Measurements from ENCODE around the gene ABTB2.

ABTB2 gene

DNA sequence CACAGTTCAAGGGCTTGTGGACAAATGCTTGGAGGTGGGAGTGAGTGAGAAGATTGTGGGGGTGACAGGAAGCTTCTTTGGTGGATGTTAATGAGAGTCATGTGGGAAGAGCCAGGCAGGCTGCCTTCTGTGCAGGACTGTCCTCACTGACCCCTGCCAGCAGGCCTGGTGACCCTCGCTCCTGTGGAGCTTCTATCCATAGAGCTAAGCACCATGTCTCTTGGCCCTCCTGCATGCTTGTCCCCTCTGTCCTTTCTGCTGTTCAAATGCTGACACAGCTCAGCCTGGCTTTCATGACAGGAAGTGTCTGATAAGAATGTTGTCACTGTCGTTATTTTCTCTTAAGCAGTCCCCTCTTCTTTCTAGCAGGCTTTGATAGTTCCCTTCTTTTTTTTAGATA lies 214.8 kb downstream of the ABTB2 start:
- no peak for DNase-seq

DNA sequence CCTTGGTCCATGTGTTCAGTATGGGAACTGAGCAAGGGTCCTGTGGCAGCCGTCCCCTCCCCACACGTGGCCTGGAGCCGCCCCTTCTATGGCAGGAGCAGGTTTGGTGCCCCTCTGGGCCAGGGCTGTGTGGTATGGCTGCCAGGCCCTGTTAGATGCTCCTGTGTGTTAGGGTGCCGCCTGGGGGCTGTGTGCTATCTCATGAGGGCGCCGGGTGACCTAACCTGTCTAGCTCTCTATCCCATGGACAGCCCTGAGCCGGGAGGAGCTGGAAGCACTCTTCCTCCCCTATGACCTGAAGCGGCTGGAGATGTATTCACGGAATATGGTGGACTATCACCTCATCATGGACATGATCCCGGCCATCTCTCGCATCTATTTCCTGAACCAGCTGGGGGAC lies 217.7 kb downstream of the ABTB2 start:
- DNase-seq: no peak

DNA sequence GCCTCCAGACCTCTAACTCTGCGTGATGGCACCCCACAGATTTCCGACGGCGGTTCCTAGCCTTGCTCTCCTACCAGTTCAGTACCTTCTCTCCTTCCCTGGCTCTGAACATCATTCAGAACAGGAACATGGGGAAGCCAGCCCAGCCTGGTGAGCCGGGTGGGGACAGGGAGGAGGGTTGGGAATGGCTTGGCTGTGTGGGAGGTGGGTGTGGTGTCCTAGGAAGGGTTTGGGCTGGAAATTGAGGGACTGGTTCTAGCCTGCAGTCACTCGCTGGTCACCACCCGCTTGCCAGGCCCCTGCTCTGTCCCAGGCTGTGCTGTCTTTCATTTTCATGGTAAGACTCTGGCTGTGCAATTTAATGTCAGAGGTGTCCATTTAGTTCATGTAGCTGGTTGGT lies 218.5 kb downstream of the ABTB2 start:
- DNase-seq: no peak

DNA sequence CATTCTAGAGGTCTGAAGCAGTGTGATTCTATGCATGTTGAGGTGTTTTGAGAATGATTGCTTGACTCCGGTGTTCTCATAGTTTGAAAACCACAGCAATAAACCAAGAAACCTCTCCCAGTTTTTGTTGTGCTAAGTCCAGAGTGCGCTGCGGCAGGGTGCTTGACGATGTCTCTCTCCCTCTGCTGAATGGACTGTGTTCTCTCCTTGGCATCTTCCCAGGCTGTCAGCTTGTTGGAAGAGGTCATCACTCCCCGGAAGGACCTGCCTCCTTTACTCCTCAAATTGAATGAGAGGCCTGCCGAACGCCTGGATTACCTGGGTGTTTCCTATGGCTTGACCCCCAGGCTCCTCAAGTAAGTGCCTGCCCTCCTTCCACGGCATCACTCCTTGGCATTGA lies 221.4 kb downstream of the ABTB2 start:
- DNase-seq: no peak

DNA sequence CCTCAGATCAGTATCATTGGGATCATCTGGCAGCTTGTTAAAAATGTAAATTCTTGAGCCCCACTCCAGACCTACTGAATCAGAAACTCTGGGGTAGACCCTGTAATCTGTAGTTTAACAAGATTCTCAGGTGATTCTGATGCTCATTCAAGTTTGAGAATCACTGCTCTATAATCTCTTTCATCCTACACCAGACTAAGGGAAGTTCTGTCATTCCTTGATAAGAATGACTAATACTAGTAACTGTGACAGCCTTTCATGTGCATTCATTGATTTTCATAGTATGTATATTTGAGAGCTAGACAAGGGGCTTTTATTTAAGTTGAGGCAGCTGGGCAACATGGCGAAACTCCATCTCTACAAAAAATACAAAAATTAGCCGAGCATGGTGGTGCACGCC lies 222.4 kb downstream of the ABTB2 start:
- no peak for DNase-seq

DNA sequence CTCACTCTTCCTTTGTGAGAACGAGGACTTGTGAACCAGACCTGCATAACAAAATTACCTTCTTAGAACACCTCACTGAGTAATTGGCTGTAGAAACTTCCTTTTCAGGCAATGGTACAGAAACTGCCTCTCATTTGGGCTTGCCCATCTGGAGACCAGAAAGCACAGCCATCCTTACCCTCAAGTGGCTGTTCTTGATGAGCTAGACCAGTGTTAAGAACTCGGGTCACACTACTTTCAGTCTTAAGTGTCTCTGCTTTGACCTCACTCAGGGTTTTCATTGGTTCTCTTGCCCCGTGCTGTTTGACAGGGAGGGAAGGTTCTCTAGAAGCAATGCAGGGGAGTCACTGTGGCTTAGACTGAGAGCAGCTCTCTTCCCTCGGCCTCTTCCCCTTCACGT lies 223.0 kb downstream of the ABTB2 start:
- DNase-seq: no peak

- no peak for DNase-seq
Measured at GRCh38 chr11:34132261-34132965, 225.4 kb downstream of the ABTB2 start.

- no peak for DNase-seq
Measured at GRCh38 chr11:34128824-34129223, 229.0 kb downstream of the ABTB2 start.

GRCh38 chr11:34126959-34127848 lies 230.6 kb downstream of the ABTB2 start:
- DNase-seq: no peak

DNA sequence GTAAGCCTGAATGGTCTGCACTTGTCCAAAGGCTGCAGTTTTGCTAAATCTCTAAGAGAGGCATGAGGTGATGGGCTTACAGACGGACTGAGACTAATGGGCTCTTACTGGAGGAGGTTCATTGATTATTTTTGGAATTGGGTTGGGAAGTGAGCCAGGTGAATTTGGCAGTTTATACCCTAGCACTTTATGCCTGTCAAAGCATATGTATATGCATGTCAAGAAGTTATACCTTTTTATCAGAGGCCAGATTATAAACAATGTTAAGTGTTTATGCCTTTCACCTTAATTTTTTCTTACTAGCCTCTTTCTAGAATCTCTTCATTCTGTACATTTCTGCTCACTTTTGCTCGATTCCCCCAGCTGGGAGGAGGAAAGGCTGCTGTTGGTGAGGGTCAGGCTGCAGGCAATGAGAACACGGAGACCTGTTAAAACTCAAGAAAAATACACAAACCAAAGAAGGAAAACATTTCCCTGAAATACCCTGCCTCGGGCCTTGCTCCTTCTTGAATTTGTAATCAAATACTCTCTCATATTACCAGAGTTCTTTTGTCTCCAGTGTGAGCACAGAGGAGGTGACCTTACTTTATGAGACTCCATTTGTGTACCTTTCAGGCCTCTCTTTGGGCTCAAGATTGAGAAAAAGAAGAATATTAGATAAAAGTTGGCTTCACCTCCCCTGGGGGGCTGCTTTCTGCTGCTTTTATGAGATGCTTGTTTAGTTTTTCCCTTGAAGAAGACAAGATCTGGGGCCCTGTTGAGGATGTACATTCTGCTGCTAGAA lies 232.7 kb downstream of the ABTB2 start:
- DNase-seq: no peak

- no peak for DNase-seq
Measured at GRCh38 chr11:34120651-34121050, 237.2 kb downstream of the ABTB2 start.

GRCh38 chr11:34114471-34114870 lies 243.3 kb downstream of the ABTB2 start:
- DNase-seq: no peak

- DNase-seq: no peak
Measured at GRCh38 chr11:34114014-34114413, 243.8 kb downstream of the ABTB2 start.

GRCh38 chr11:34111722-34112270 lies 246.0 kb downstream of the ABTB2 start:
- DNase-seq: no peak

- DNase-seq: peak in 1 of 2 experiments; percentile 42
Measured at GRCh38 chr11:34105957-34106504, 251.8 kb downstream of the ABTB2 start.

- DNase-seq: peak; percentile 93 to 97
Measured at GRCh38 chr11:34105079-34105956, 252.5 kb downstream of the ABTB2 start, which contains the start of gene NAT10. NAT10 (plus strand) TSS chr11:34105629; CDS start chr11:34108226, 2,597 bp downstream.

- no peak for DNase-seq
Measured at GRCh38 chr11:34104680-34105078, 253.1 kb downstream of the ABTB2 start.

Measured in SW 1271 (cell line).